GM19324 (cell line): Measurements from ENCODE around the gene FAM222B.

Source experiments
- ATAC-seq: cut with Tn5 transposase; IDR thresholded peaks from one replicate; pipeline ENCODE4 v1.9.1; 2021; ENCODE audit warnings: mild to moderate bottlenecking, moderate library complexity; ENCODE audit not compliant: unreplicated experiment, low FRiP score

FAM222B gene

DNA sequence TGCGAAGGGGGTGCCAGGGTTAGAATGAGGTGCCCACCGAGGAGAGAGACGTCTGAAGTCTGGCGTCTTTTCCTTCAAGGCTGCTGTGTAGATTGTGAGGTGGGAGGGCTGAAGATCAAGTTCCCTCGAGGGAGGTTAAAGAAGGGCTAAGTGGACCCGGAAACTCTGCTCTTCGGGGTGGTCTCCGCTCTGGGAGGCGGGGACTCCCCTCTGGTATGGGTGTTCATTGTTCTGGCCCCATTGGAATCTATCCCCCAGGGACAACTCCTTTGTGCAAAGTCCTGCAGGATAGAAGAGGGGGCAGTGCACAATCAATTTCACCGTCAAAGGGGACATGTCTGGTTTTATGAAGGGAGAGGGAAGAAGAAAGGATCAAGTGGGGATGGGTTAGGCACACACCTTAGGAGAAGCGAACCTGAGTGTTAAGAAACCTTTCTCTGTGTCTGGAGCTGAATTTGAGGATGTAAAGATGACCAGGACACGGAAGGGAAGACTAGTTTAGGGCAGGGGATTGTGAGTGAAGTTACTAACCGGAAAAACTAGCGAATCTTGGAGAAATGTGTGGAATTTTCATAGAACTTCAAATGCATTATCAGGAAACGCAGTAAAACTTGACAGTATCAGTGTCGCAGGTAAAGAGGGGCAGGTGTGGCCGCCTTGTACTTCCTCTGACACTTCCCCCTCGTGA, 124.1 kb downstream of the FAM222B start:
- ATAC-seq = no peak

DNA sequence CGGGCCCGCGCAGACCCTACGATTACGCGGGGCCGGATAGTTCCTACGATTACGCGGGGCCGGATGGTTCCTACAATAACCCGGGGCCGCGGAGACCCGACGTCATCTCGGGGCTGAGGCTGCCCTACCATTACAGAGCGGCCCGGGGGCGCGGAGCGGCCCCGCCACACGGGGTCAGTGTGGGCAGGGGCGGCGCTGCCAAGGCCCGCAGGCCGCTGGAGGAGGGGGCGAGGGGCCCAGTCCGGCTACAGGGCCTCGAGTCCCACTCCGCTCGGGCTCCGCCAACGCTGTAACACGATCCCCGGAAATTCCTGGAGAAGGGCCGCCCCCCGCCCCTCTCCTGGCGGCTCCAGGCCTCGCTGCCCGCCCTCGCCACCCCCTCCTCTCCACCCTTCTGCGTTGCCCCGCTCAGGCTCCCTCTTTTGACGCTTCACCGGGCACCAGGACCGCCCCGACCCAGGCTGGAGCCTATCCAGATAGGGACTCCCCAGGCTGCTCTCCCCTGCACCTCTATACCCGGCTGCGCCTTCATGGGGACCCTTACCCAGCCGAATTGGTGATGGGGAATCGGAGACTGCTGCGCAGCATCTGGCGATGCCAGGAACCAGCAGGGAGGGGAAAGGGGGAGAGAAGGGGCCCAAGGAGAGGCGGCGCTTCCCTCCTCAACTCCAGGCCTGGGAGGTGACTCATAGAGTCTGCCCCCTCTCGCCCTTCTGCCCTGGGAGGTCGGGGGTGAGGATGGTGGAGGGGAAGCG, 124.8 kb downstream of the FAM222B start, which contains the start of gene RAB34:
Gene RAB34, minus strand, starts transcription at position 291 of the 755 bp plus-strand sequence. CDS start 602 bp downstream, outside the sequence.
- no peak for ATAC-seq

DNA sequence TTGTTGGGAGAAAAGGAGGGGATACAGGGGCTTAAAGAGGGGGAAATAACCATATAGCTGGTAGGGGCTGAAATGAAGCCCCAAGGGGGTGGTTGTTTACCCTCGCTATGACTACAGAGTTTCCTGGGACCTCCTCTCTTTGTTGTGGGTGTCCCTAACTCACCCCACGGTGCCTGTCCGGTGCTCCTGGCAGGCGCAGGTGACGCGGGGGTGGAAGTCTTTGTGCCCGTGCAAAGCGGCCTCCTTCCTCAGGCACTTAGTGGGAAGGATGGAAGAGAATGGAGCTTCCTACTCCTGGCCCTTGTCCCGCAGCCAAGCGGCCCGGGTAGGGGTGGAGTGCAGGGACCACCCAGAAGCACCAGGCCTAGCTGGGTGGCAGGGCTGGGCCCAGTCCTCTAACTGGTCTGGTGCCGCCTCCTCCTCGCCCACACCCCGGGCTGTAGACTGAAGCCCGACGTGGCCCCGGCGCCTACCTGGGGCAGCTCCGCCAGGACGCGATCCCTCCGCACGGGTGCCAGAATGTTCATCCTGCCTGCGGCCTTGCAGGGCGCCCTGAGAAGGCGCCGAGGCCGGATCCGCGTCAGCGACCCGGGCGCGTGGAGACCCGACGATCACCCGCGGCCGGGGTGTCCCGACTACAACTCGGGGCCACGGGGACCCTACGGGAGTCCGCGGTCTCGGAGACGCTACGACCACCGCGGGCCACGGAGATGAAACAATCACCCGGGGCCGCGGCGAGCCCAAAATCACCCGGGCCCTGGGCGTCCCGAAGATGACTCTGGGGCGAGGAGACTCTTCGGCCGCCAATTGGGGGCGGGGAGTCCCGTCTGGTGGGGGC, 125.6 kb downstream of the FAM222B start:
- no peak for ATAC-seq

DNA sequence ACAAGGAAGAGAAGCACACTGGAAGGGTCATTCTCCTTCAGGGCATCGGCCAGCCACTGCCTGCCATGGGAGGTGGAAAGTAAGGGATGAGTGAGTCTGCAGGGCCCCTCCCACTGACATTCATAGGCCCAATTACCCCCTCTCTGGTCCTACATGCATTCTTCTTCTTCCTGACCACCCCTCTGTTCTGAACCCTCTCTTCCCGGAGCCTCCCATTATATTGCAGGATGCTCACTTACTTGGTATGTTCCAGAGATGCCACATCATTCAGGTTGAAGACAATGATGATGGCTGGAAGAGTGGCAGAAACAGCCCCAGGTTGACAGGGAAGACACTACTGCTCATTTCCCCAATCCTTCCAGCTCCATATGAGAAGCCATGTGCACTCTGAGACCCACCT, 127.4 kb downstream of the FAM222B start:
- no peak for ATAC-seq

DNA sequence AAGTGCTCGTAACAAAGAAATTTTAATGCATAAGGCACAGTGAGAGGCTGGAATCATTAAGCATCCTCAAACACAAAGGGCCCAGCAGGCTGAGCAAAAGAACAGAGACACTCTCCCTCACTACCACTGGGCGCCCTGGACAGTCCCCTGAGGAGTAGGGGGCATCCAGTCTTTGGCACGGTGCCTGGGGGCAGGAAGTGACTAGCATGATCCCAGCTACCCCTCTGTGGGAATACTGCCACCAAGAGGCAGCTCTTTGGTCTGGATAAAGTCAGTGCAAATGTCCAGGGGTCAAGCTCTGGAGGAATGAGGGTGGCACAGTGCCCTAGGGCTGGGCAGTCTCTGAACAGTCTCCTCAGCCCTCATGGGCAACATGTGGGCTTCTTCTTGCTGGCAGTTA, 128.3 kb downstream of the FAM222B start:
- ATAC-seq = no peak

DNA sequence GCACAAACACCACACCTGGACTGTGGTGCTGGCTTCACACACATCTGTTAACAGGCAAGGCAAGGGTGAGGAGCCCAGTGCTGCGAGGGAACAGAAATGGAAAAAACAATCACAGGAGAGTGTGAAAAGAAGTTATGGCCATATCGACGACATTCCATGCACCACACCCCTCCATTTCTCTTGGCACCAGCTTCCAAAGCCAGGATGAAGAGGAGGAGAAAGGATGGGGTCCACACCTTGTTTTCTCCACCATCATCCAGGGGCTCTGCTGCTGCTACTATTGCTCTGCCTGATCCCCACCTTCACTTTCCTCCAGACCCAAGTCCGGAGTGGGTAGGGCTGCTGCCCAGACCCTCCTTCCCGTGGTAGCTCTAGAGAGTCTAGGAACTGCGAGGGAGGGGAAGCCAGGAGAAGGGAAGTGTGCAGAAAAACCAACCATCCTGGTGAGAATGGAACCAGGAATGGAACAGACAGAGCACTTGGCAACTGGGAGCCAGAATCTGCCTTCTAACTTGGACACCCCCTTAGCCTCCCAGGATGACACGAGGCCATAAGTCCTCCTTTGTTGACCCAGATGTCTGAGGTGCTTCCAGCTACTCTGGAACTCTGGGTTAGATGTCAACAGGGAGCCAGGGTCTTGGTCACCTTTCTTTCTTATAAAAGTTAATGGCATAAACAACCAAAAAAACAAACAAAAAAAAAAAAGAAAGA, 129.7 kb downstream of the FAM222B start:
- ATAC-seq = no peak

DNA sequence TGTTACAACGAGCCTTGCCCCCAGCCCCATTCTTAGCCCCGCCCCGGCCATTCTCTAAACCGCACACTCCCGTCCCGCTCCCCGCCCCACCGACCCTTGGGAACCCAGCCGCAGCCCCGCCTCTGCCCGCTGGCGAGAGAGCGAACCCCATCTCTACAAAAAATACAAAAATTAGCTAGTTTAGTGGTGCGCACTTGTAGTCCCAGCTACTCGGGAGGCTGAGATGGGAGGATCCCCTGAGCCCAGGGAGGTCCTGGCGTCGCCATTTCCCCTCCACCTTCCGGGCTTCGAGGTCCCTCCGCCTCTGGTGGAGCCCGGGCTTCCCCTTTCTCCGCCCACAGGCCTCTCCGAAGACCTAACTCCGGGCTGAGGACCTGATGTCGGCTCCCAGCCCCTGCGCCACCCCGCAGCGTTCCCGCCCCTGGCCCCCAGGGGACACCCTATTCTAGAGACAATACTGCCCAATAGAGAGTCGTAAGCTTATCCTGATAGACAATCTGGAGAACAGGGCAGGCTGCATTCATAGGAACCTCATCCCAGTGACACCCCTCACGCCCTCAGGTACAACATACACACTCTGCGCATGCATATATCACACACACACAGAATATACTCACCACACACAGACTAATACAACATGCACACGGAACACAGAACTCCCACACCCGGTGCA, 130.4 kb downstream of the FAM222B start:
- no peak for ATAC-seq

DNA sequence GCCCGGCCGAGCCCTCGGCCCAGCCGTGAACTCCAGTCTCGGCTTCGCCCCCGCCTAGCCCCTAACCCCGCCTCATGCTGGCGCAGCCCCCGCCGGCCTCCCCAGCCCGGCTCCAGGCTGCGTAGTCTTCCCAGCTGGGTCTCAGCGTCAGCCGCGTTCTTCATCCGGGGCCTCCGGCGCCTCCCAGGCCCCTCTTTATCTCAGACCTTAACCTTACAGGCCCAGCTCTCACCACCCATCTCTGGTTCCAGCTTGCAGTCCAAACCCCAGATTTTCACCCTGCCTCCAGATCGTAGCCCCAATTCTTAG, 130.9 kb downstream of the FAM222B start, which contains the start of gene PROCA1:
Gene PROCA1, minus strand, starts transcription at position 166 of the 309 bp plus-strand sequence. CDS start 228 bp downstream, outside the sequence.
- ATAC-seq = peak; percentile 35

DNA sequence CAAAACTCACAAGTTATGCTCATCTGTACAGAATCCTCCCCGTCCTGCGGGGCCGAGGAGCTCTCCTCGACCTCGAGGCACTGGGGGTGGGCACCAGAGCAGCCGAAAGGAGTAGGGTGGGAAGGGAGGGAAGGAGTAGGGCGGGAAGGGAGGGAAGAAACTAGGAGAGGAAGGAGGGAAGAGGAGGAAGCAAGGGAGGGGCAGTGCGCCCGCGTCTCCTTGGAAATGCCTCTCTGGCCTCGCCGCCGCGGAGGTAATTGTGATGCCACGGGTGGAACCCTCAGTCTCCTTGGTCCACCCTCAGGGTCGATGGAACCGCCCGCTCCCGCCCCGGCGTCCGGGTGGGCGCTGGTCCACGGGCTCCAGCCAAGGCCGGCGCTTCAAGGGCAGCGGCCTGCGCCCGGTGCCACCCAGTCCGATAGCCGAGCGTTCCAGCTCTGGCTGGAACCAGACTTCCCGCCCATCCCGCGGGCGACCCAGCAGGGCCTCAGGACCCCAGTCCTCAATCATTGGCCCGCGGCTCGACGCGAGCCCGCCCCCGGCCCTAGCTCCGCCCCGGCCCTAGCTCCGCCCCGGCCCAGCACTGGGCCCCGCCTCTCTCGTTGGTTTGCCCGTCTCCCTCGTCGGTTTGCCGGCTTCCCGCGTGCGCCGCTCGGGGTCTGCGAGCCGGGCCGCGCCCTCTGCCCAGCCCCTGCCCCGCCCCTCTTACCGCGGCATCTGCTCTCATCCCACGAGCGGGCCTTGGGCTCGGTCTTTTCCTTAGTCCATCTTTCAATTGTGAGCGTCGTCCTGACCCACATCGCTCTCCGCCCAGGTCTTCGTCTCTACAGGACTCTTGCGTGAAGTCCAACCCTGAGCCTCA, 131.5 kb downstream of the FAM222B start:
- peak; percentile 72 for ATAC-seq

DNA sequence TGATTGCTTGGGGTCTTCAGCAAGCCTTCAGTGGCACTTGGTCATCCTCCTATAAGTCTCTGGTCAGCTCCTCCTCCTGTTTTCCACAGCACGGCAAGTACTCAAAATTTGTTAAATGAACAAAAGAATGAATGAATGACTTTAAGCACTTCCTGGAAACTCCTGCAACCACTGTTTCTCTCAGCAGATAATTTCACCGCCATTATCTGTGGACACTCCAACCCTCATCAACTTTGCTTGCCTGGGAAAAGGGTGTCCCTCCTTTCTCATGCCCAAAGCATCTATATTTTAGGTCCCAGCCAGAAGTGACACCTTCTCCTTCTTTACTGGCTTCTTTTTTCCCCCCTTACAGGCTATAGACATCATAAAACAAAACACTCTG, 135.3 kb downstream of the FAM222B start:
- ATAC-seq = no peak

DNA sequence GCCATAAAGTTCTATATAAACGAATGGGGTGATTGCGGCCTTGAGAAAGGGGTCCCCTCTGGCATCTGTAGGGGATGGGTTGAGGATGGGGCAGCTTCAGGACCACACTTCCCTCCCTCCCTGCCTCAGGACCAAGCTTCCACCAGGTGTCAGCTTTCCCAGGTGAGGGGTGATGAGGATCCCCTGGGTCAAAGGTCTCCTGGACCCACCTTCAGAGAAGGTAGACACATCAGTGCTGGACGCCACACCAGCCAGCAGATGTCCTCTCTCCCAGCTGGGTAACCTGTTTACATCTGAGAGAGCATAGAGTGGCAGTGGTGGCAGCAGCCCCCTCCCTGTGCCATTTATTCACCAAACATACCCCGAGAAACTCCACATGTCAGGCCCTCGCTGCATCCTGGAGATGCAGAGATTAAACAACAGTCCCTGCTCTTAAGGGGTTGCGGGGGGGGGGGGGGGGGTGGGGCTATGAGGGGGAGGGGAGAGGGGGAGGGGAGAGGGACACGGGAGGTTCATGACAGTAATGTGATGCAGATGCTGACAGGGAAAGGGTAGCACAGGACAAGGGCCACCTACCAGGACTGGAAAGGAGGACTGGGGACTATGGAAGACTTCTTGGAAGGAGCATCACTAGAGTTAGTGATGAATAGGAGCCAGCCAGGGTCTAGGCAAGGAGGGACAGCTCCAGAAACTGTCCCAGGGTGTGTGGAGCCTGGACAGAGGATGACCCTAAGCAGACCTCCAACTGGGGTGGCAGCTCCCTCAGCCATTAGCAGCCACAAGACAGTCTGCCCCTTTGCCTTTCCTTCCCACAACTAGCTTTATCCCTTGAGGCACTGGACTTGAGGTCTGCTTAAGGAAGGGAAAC, 135.9 kb downstream of the FAM222B start:
- ATAC-seq = no peak
